ENCODE measurements around the gene IGSF9.
"Not testable (repeated sequence)": the region's sequence is repeated elsewhere in the genome, so short reads cannot be mapped to it uniquely, and the experiment has no call there.

IGSF9 gene

DNA sequence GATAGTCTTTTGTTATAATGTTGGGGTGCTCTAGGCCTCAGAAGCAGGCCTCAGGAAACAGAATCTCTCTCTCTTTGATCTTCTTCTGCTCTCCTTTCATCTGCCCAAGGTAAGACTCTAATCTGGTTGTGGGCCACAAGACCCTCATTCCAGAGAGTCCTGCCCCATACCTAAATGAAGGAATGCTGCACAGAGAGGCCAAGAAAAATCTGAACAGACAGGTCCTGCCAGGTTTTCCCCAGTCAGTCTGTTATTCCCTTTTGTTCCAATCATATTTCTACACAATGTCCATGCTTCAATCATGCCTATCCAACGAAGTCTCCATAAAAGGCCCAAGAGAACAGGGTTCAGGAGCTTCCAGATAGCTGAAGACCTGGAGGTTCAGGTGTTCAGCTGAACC is 38.5 kb downstream of the IGSF9 start:
- H3K27ac ChIP-seq (ENCODE audit: insufficient read depth in 1 of 2, low read depth in 1 of 2, low read length in 2 of 2, poor library complexity in 1 of 2, severe bottlenecking in 2 of 2): no peak overlapping the region
- DNase-seq: no peak
- no peaks in the 10 kb centered on the region for H3K36me3 ChIP-seq (ENCODE audit: control insufficient read depth in 4 of 4, insufficient read depth in 4 of 4, low read length in 3 of 4)
- peaks cover 21 to 42% (median 36%) of the 10 kb centered on the region in 4 experiments for H3K4me1 ChIP-seq (ENCODE audit: control extremely low read depth in 1 of 4, control insufficient read depth in 4 of 4, insufficient read depth in 4 of 4, low read length in 3 of 4)
- no CpG with 5 or more reads among the region's 1 CpG for WGBS (ENCODE audit: insufficient coverage)
- ChIA-PET CTCF (interaction anchor here (1.1 kb wide), 1 partner anchor 8 kb away, joined by 4 read pairs; no protein-coding TSS in a partner anchor), POLR2A (no interaction called here)
- H3K4me3 ChIP-seq (ENCODE audit: control insufficient read depth in 1 of 7, extremely low read depth in 1 of 7, insufficient read depth in 4 of 7, low read depth in 2 of 7, low read length in 6 of 7): no peak overlapping the region
- no peaks in the 10 kb centered on the region for H3K27me3 ChIP-seq (replicated peaks in 2 of 5; ENCODE audit: control insufficient read depth in 4 of 5, insufficient read depth in 5 of 5, low read length in 4 of 5)
- H3K9me3 ChIP-seq (ENCODE audit: control extremely low read depth in 1 of 5, control insufficient read depth in 4 of 5, insufficient read depth in 2 of 5, low read depth in 1 of 5, low read length in 4 of 5): peaks cover 0 to 7% (median 0%) of the 10 kb centered on the region in 5 experiments

DNA sequence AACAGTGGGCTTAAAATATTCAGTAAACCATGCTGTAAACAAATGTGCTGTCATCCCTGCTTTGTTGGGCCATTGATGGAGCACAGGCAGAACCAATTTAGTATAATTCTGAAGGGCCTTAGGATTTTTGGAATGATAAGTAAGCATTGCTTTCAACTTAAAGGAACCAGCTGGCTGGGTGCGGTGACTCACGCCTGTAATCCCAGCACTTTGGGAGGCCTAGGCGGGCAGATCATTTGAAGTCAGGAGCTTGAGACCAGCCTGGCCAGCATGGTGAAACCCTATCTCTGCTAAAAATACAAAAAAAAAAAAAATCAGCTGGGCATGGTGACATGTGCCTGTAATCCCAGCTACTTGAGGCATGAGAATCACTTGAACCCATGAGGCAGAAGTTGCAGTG is 41.4 kb downstream of the IGSF9 start:
- H3K36me3 ChIP-seq (ENCODE audit: control insufficient read depth in 4 of 4, insufficient read depth in 4 of 4, low read length in 3 of 4); H3K27ac ChIP-seq (ENCODE audit: insufficient read depth in 1 of 2, low read depth in 1 of 2, low read length in 2 of 2, poor library complexity in 1 of 2, severe bottlenecking in 2 of 2); H3K27me3 ChIP-seq (replicated peaks in 2 of 5; ENCODE audit: control insufficient read depth in 4 of 5, insufficient read depth in 5 of 5, low read length in 4 of 5); H3K4me3 ChIP-seq (ENCODE audit: control insufficient read depth in 1 of 7, extremely low read depth in 1 of 7, insufficient read depth in 4 of 7, low read depth in 2 of 7, low read length in 6 of 7); H3K9me3 ChIP-seq (ENCODE audit: control extremely low read depth in 1 of 5, control insufficient read depth in 4 of 5, insufficient read depth in 2 of 5, low read depth in 1 of 5, low read length in 4 of 5); POLR2A ChIA-PET; DNase-seq: not testable (repeated sequence)
- WGBS (ENCODE audit: insufficient coverage): 62% methylated on average over 3 of the region's 3 CpGs
- peaks cover 9 to 32% (median 29%) of the 10 kb centered on the region in 4 experiments for H3K4me1 ChIP-seq (ENCODE audit: control extremely low read depth in 1 of 4, control insufficient read depth in 4 of 4, insufficient read depth in 4 of 4, low read length in 3 of 4)
- CTCF ChIA-PET: interaction anchor here (0.7 kb wide), 1 partner anchor 11 kb away, joined by 3 read pairs; no protein-coding TSS in a partner anchor

DNA sequence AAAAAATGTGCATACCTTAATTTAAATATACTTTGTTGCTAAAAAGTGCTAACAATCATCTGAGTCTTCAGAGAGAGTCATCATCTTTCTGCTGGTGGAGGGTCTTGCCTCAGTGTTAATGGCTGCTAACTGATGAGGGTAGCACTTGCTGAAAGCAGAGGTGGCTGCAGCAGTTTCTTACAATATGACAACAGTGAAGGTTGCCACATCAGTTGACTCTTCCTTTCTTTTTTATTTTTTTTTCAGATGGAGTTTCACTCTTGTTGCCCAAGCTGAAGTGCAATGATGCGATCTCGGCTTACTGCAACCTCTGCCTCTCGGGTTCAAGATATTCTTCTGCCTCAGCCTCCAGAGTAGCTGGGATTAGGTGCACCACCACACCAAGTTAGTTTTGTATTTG is 42.9 kb downstream of the IGSF9 start:
- WGBS (ENCODE audit: insufficient coverage): 100% methylated on average over 3 of the region's 3 CpGs
- CTCF ChIA-PET: interaction anchor here (1.3 to 1.6 kb wide), 2 partner anchors 14 to 103 kb away, joined by 3 to 4 read pairs; no protein-coding TSS in a partner anchor
- Histone ChIP-seq H3K4me1 (ENCODE audit: control extremely low read depth in 1 of 4, control insufficient read depth in 4 of 4, insufficient read depth in 4 of 4, low read length in 3 of 4) (peaks cover 14 to 35% (median 34%) of the 10 kb centered on the region in 4 experiments), H3K4me3 (ENCODE audit: control insufficient read depth in 1 of 7, extremely low read depth in 1 of 7, insufficient read depth in 4 of 7, low read depth in 2 of 7, low read length in 6 of 7) (no peak overlapping the region), H3K27me3 (replicated peaks in 2 of 5; ENCODE audit: control insufficient read depth in 4 of 5, insufficient read depth in 5 of 5, low read length in 4 of 5) (no peaks in the 10 kb centered on the region), H3K27ac (ENCODE audit: insufficient read depth in 1 of 2, low read depth in 1 of 2, low read length in 2 of 2, poor library complexity in 1 of 2, severe bottlenecking in 2 of 2) (no peak overlapping the region), H3K9me3 (ENCODE audit: control extremely low read depth in 1 of 5, control insufficient read depth in 4 of 5, insufficient read depth in 2 of 5, low read depth in 1 of 5, low read length in 4 of 5) (peaks cover 0 to 7% (median 0%) of the 10 kb centered on the region in 5 experiments), H3K36me3 (ENCODE audit: control insufficient read depth in 4 of 4, insufficient read depth in 4 of 4, low read length in 3 of 4) (no peaks in the 10 kb centered on the region)
- POLR2A ChIA-PET: no interaction called here
- no peak for DNase-seq

DNA sequence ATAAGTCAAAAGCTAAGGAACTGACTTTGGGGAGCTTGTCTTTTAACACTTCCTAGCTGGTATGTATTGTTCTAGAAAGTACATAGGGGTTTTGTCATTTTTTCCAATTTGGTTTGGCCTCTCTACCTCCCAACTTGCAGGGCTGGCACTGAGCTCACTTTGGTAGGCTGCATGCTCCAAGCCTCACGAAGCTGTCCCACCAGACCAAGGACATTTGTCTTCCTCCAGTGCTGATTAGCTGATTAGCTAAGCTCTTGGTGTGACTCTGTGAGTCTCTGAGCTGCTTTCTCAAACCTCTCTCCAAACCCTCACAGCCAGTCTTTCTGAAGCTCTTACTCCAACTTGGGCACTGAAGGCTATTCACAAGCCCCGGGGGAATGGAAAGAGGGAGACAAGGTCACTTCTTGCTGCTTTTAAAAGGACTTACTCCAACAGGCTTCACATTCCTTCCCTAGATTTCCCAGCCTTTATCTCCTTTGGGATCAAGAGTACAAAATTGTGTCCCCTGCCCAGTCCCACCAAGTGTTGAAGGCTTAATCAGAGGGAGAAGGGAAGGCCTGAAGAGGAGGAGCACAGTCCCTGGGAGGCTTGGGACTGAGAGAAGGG is 44.6 kb downstream of the IGSF9 start:
- 100% methylated on average over 2 of the region's 2 CpGs for WGBS (ENCODE audit: insufficient coverage)

DNA sequence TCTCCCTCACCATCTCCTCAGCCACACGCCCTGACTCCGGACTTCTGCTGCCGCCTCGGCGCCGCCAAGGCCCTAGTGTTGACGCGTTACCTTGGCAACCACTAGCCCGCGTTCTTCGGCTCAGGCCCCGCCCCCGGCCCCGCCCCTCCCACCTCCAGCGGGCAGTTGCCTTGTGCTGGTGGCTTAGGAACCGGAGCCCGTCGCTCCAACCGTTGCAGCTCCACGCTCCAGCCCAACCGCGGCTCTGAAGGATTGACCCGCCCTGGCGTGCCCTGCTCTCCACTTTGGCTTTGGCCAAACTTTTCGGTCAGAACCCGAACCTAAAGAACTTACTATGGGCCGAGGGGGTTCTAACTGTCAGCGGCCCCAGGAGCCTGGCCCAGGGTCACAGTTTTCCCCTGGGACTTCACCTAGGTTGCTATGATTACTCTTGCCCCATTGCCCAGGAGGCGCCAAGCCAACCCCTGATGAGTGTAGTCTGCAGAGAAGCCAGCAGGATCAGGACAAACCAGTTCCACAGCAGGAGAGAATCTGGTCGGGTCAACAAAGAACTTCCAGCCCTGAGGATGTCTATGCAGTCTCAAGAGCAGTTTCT is 45.2 kb downstream of the IGSF9 start, which contains the start of gene CFAP45:
TSS of gene CFAP45 (minus strand) at position 80 of the 595 bp plus-strand sequence. CDS start at position 13, 67 bp downstream.
- Histone ChIP-seq H3K4me3 (ENCODE audit: control insufficient read depth in 1 of 7, extremely low read depth in 1 of 7, insufficient read depth in 4 of 7, low read depth in 2 of 7, low read length in 6 of 7) (peak within 1 kb of the TSS in 1 of 7 experiments; percentile 1), H3K36me3 (ENCODE audit: control insufficient read depth in 4 of 4, insufficient read depth in 4 of 4, low read length in 3 of 4) (no peaks in the 10 kb centered on the region), H3K4me1 (ENCODE audit: control extremely low read depth in 1 of 4, control insufficient read depth in 4 of 4, insufficient read depth in 4 of 4, low read length in 3 of 4) (peaks cover 18 to 42% (median 37%) of the 10 kb centered on the region in 4 experiments), H3K9me3 (ENCODE audit: control extremely low read depth in 1 of 5, control insufficient read depth in 4 of 5, insufficient read depth in 2 of 5, low read depth in 1 of 5, low read length in 4 of 5) (peaks cover 0 to 7% (median 0%) of the 10 kb centered on the region in 5 experiments), H3K27ac (ENCODE audit: insufficient read depth in 1 of 2, low read depth in 1 of 2, low read length in 2 of 2, poor library complexity in 1 of 2, severe bottlenecking in 2 of 2) (peak within 1 kb of the TSS; percentile 59 to 62), H3K27me3 (replicated peaks in 2 of 5; ENCODE audit: control insufficient read depth in 4 of 5, insufficient read depth in 5 of 5, low read length in 4 of 5) (no peaks in the 10 kb centered on the region)
- POLR2A ChIA-PET: interaction anchor here (1.1 to 2.4 kb wide), 2 partner anchors 15 to 24 kb away, joined by 3 to 27 read pairs; partner anchors contain the start of gene TAGLN2
- CTCF ChIA-PET: interaction anchor here (0.8 to 1.8 kb wide), 5 partner anchors 12 to 107 kb away, joined by 3 to 6 read pairs (median 5); no protein-coding TSS in a partner anchor
- peak; percentile 78 to 90 (median 90) for DNase-seq
- 40% methylated on average over 22 of the region's 30 CpGs for WGBS (ENCODE audit: insufficient coverage)

More for the DNA sequence above, 44.6 kb downstream of the IGSF9 start:
- DNase-seq: no peak
- Histone ChIP-seq H3K27me3 (replicated peaks in 2 of 5; ENCODE audit: control insufficient read depth in 4 of 5, insufficient read depth in 5 of 5, low read length in 4 of 5) (no peaks in the 10 kb centered on the region), H3K4me1 (ENCODE audit: control extremely low read depth in 1 of 4, control insufficient read depth in 4 of 4, insufficient read depth in 4 of 4, low read length in 3 of 4) (peaks cover 18 to 42% (median 37%) of the 10 kb centered on the region in 4 experiments), H3K4me3 (ENCODE audit: control insufficient read depth in 1 of 7, extremely low read depth in 1 of 7, insufficient read depth in 4 of 7, low read depth in 2 of 7, low read length in 6 of 7) (peak overlapping the region in 1 of 7 experiments; percentile 2), H3K36me3 (ENCODE audit: control insufficient read depth in 4 of 4, insufficient read depth in 4 of 4, low read length in 3 of 4) (no peaks in the 10 kb centered on the region), H3K9me3 (ENCODE audit: control extremely low read depth in 1 of 5, control insufficient read depth in 4 of 5, insufficient read depth in 2 of 5, low read depth in 1 of 5, low read length in 4 of 5) (peaks cover 0 to 7% (median 0%) of the 10 kb centered on the region in 5 experiments), H3K27ac (ENCODE audit: insufficient read depth in 1 of 2, low read depth in 1 of 2, low read length in 2 of 2, poor library complexity in 1 of 2, severe bottlenecking in 2 of 2) (no peak overlapping the region)
- ChIA-PET CTCF (interaction anchor here (0.8 to 1.8 kb wide), 5 partner anchors 11 to 107 kb away, joined by 3 to 6 read pairs (median 5); no protein-coding TSS in a partner anchor), POLR2A (interaction anchor here (1.1 to 2.4 kb wide), 2 partner anchors 15 to 23 kb away, joined by 3 to 27 read pairs; partner anchors contain the start of gene TAGLN2)

DNA sequence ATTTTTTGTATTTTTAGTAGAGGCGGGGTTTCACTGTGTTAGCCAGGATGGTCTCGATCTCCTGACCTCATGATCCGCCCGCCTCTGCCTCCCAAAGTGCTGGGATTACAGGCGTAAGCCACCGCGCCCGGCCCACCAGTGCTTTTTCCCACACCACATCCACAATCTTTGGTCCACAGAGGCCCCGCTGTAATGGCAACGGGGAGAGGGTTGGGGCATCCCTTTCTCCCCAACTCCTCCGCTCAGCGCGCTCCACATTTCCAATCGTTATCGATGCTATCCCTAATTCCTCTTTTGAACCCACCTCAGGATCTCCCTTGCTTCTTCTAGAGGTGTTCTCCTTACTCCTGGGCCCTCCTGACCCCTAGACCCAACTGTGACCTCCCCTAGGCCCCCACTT is 45.8 kb downstream of the IGSF9 start:
- ChIA-PET POLR2A (interaction anchor here (2.4 kb wide), 1 partner anchor 24 kb away, joined by 27 read pairs; the partner anchor contains the start of gene TAGLN2), CTCF (interaction anchor here (1.8 kb wide), 1 partner anchor 108 kb away, joined by 6 read pairs; no protein-coding TSS in a partner anchor)
- not testable (repeated sequence) for H3K9me3 ChIP-seq (ENCODE audit: control extremely low read depth in 1 of 5, control insufficient read depth in 4 of 5, insufficient read depth in 2 of 5, low read depth in 1 of 5, low read length in 4 of 5); H3K27me3 ChIP-seq (replicated peaks in 2 of 5; ENCODE audit: control insufficient read depth in 4 of 5, insufficient read depth in 5 of 5, low read length in 4 of 5); H3K36me3 ChIP-seq (ENCODE audit: control insufficient read depth in 4 of 4, insufficient read depth in 4 of 4, low read length in 3 of 4); DNase-seq
- 93% methylated on average over 11 of the region's 15 CpGs for WGBS (ENCODE audit: insufficient coverage)
- Histone ChIP-seq H3K27ac (ENCODE audit: insufficient read depth in 1 of 2, low read depth in 1 of 2, low read length in 2 of 2, poor library complexity in 1 of 2, severe bottlenecking in 2 of 2) (peak overlapping the region; percentile 59 to 62), H3K4me3 (ENCODE audit: control insufficient read depth in 1 of 7, extremely low read depth in 1 of 7, insufficient read depth in 4 of 7, low read depth in 2 of 7, low read length in 6 of 7) (peak overlapping the region in 1 of 7 experiments; percentile 1), H3K4me1 (ENCODE audit: control extremely low read depth in 1 of 4, control insufficient read depth in 4 of 4, insufficient read depth in 4 of 4, low read length in 3 of 4) (peaks cover 18 to 42% (median 37%) of the 10 kb centered on the region in 4 experiments)

Measured in common myeloid progenitor, CD34-positive (primary cell).